NCI-H2227 (cell line): Measurements from ENCODE around the gene PPP6C.
"Not testable (repeated sequence)": the region's sequence is repeated elsewhere in the genome, so short reads cannot be mapped to it uniquely, and the experiment has no call there.

Source experiments
- DNase-seq: peaks from one replicate; lab custom pipeline; 2025; ENCODE audit not compliant: unreplicated experiment; lab: John Stamatoyannopoulos, UW

Gene PPP6C

GRCh38 chr9:125189361-125190289 is at the start of gene PPP6C:
PPP6C (minus strand) TSS chr9:125189803; CDS start chr9:125189718, 85 bp downstream.
- peak; percentile 96 for DNase-seq

- DNase-seq, result no peak
Observed at GRCh38 chr9:125238915-125239446, 49.4 kb upstream of the PPP6C start.

- DNase-seq, result no peak
Observed at GRCh38 chr9:125238127-125238914, 48.7 kb upstream of the PPP6C start.

GRCh38 chr9:125236520-125237159 is 47.0 kb upstream of the PPP6C start:
- DNase-seq, result not testable (repeated sequence)

- no peak for DNase-seq
Observed at GRCh38 chr9:125235804-125236519, 46.4 kb upstream of the PPP6C start.

- not testable (repeated sequence) for DNase-seq
Observed at GRCh38 chr9:125234099-125234498, 44.5 kb upstream of the PPP6C start.

- no peak for DNase-seq
Observed at GRCh38 chr9:125233678-125234077, 44.1 kb upstream of the PPP6C start.

GRCh38 chr9:125227761-125228160 is 38.2 kb upstream of the PPP6C start:
- no peak for DNase-seq

GRCh38 chr9:125224858-125225257 is 35.3 kb upstream of the PPP6C start:
- DNase-seq, result not testable (repeated sequence)

- no peak for DNase-seq
Observed at GRCh38 chr9:125218621-125219020, 29.0 kb upstream of the PPP6C start.

GRCh38 chr9:125214186-125214585 is 24.6 kb upstream of the PPP6C start:
- no peak for DNase-seq

- no peak for DNase-seq
Observed at GRCh38 chr9:125204477-125204876, 14.9 kb upstream of the PPP6C start.

- no peak for DNase-seq
Observed at GRCh38 chr9:125202846-125203618, 13.4 kb upstream of the PPP6C start.

GRCh38 chr9:125200216-125201047 is 10.8 kb upstream of the PPP6C start, which contains the start of gene RABEPK:
RABEPK (plus strand) TSS chr9:125200542; CDS start chr9:125203014, 2,472 bp downstream.
- DNase-seq, result peak; percentile 94

GRCh38 chr9:125195591-125195990 is 6.0 kb upstream of the PPP6C start:
- DNase-seq, result not testable (repeated sequence)

GRCh38 chr9:125194466-125194865 is 4.9 kb upstream of the PPP6C start:
- not testable (repeated sequence) for DNase-seq

- peak; percentile 5 for DNase-seq
Observed at GRCh38 chr9:125190361-125190801, 778 bp upstream of the PPP6C start.

- peak; percentile 23 for DNase-seq
Observed at GRCh38 chr9:125189011-125189360, 617 bp downstream of the PPP6C start.

- DNase-seq, result no peak
Observed at GRCh38 chr9:125183561-125183960, 6.0 kb downstream of the PPP6C start.
